GM19351 (cell line): ENCODE results near the gene LSS.
"Not testable (repeated sequence)": the region's sequence is repeated elsewhere in the genome, so short reads cannot be mapped to it uniquely, and the experiment has no call there.

ENCODE experiments used
- ATAC-seq: cut with Tn5 transposase; IDR thresholded peaks from one replicate; pipeline ENCODE4 v1.9.1; 2021; ENCODE audit warnings: mild to moderate bottlenecking, moderate library complexity; ENCODE audit not compliant: unreplicated experiment

LSS gene

GRCh38 chr21:46154955-46155513 lies 73.5 kb downstream of the LSS start:
- ATAC-seq, result no peak

- ATAC-seq, result no peak
These were observed 74.2 kb downstream of the LSS start for GRCh38 chr21:46154155-46154954.

DNA sequence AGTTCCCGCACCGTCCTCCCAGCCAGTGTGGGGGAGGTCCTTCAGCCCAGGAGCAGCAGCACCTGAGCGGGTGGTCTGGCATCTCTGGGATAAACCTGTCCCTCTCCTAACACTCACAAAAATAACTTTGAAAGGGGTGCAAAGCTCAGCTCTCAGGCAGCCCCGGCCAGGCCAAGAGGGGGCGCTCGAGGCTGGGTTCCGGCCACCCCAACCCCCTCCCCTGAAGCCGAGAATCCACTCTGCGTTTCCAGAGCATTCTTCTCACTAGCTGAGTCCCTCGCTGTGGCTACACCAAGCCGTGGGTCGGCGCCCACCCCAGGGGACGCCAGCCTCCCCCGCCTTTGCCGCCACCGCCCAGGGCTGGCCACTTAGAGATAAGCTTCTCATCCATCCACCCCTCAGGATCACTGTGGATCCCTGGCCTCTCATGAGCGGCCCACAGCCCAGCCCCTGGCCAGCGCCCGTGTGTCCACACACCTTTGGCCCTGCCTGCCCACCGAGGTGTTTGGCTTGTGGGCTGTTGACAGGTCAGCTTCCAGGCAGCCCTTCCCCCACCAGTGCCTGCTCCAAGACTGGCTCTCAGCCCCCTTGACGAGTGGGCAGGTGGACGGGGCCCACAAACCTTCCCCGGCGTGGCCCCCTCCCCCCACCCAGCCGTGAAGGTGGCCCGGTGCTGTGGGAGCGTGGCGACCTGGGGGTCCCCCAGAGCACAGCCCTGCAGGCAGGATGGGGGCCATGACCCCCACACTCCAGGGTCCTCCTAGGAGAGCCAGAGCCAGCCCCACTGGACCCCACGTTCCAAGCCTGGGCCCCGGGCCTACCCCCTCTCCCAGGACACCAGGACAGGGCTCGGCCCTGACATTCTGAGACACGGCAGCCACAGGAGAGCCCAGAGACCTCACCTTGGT lies 75.1 kb downstream of the LSS start:
- no peak for ATAC-seq

GRCh38 chr21:46152927-46153246 lies 75.7 kb downstream of the LSS start:
- no peak for ATAC-seq

DNA sequence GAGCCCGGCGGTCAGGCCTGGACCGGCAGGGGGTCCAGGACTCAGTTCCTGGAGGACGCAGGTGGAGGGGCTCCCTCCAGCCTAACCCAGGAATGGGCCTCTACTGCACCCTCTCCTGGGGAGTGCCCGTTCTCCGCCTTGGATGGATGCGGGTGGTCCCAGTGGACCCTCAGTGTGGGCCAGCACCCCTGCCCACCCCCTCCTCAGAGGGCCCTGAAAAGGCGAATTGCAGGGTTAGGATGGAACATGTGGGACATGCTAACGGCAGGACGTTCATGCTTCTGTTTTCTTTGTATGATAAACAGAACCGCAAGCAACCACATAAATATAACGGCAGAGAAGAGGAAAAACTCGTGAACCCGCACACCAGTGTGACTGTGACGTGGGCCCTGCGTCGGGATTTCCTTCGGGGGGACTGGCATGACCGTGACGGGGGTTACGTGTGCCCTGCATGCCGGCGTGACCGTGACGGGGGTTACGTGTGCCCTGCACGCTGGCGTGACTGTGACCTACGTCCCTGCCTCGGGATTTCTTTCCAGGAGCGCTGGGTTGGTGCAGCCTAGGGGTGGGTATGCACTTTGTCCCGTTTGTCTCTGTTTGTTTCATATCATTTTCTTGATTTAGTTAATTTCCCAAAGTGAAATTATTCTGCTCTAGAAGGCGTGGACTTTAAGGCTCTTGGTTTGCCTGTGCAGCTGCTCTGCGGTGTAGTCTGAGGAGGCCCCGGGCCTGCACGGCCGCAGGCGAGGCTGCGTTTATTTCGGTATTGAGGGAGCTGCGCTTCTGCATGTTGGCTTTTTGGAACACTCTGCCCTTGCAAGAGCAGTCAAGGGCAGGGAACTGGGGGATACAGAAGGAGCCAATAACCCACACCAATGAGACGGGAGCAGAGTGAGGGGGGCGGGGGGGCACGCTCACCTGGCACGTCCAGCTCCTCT lies 76.3 kb downstream of the LSS start:
- no peak for ATAC-seq

DNA sequence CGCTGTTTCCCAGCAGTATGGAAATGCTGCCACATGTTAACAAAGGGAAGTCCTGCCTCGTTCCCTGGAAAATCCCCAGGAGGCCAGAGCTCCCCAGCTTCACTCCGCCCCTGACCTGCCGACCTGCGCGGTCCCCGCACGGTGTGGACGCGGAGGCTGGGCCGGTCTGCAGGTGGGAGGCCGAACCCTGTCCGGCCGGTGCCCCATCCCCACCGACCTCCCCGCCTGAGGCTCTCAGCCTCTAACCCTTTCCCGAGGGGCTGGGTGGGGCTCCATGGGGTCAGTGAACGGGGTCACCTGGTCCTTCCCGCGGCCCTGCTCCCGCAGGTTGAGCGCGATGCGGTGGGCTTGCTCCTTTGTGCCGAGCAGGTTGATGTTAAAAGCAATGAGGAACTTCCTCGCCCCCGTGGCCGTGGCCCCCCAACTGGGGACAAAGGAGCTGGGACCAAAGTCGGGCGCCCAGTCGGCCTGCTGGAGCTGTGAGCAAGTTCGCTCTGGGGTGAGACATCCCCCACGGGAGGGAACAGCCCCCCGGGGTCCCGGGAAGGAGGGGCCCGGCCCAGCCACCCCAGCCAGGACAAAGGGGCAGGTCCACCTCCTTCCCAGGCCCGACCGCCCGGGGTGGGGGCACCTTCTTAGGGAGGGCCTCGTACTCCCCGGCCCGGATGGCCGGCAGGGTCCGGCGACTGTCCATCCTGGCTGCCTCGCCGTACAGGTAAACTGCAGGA lies 77.1 kb downstream of the LSS start:
- ATAC-seq, result no peak

- no peak for ATAC-seq
These were observed 78.0 kb downstream of the LSS start for GRCh38 chr21:46150491-46151121.

GRCh38 chr21:46150073-46150472 lies 78.5 kb downstream of the LSS start:
- ATAC-seq, result no peak

DNA sequence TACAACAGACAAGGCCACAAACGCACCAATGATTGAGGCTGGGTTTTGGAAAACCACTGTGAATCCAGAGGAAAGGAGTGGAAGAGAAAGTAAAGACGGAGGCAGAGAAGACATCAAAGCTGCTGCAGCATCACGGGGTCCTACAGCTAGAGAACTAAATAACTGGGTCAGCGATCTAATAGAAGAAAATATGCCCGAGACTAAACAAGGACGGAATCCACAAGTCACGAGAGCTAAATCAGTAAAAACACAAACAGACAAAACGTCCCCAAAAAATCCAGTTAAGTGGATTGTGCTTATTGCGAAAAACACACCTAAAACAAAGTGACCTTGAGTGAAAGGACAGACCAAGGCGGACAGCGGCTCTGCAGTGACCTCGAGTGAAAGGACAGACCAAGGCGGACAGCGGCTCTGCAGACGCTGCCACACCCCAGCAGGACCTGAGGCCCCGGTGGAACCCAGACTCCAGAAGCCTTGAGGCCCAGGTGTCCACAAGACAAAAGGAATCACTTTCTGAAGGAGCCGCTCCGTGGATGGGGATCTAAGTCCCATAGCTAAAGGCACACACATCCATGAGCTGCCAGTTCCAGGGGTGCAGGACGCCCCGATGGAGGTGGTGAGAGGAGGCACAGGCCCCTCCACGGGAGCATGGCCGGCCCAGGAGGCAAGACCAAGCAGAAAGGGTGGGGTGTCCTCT lies 79.2 kb downstream of the LSS start:
- no peak for ATAC-seq

GRCh38 chr21:46148106-46148505 lies 80.5 kb downstream of the LSS start:
- ATAC-seq, result no peak

- ATAC-seq, result not testable (repeated sequence)
These were observed 81.1 kb downstream of the LSS start for GRCh38 chr21:46147429-46147828.

- no peak for ATAC-seq
These were observed 81.7 kb downstream of the LSS start for GRCh38 chr21:46146856-46147255.

GRCh38 chr21:46145840-46146691 lies 82.5 kb downstream of the LSS start:
- no peak for ATAC-seq

DNA sequence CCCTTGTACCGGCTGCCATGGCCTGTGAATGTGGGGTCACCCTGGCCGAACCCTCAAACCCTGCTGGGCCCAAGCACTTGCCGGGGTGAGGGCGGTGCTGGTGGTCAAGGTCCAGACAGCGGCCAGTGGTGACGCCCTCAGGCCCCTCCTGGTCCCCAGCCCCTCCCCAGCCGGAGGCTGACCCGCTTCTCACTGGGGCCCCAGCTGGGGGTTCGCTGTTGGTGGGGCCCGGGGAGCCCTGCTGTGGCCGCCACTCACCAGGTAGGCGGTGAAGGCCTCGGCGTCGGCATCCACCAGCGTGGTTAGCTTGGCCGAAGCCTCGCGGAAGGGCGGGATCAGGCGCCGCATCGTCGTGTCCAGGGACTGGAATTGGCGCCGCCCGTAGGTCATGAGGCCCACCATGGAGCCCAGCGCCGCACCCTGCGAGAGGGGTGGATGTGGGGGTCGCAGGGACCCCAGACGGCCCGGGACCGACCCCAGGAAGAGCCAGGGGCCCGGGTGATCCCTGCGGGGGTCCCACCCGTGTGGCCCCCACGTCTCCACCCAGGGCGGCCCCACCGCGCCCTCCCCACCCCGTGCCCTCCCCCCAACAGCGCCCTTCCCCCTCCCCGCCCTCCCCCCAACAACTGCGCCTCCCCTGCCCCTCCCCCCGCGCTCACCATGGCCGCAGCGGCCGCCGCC lies 83.3 kb downstream of the LSS start:
- ATAC-seq, result no peak

GRCh38 chr21:46144464-46145070 lies 84.0 kb downstream of the LSS start:
- ATAC-seq, result no peak

DNA sequence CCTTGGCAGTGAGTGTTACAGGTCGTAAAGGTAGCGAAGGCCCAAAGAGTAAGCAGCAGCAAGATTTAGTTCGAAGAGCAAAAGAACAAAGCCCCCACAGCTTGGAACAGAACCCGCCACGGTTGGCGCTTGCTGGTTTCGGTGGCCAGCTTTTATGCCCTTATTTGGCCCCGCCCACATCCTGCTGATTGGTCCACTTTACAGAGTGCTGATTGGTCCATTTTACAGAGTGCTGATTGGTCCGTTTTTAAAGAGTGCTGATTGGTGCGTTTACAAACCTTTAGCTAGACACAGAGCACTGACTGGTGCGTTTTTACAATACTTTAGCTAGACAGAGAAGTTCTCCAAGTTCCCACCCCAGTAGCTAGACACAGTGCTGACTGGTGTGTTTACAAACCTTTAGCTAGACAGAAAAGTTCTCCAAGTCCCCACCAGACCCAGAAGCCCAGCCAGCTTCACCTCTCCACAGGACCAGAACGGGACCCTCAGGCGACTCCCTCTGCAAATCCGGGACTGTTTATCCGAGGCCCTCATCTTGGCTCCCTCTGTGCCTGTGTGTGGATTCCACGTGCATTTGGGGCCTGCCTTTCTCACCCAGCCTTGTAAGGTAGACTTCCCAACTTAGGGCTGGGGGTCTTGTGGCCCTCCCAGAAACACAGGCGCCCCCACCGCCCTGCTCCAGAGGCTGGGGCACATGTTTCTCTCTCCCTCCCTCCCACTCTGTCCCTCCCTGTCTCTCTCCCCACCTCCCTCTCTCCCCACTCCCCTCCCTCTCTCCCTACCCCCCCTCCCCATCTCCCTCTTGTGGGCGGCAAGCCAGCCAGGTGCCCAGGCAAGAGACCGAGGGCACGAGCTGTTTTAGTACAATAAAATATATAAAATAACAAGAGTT lies 85.7 kb downstream of the LSS start:
- ATAC-seq, result no peak
